B cell (primary cell): ENCODE data around the gene EPN2. TPM values are rescaled to one million over a fixed set of nuclear protein-coding genes. Genes with fewer than 3 reads are reported as not detected.

Source experiments
- ATAC-seq: fragments of 200-7000 bp; cut with Tn5 transposase; one replicate; pipeline ENCODE4 v1.10.0; 2021; ENCODE audit warnings: low read depth, mild to moderate bottlenecking, moderate number of reproducible peaks, moderate library complexity
- CTCF ChIA-PET: fragments of 350-600 bp; sonication (Branson Sonifier 250); formaldehyde crosslinking; loops from one replicate; lab custom pipeline; 2021; ENCODE audit warnings: antibody characterized with exemption, inconsistent platforms; lab: Charles Lee
- POLR2A ChIA-PET: fragments of 350-600 bp; sonication (Branson Sonifier 250); formaldehyde crosslinking; loops from one replicate; lab custom pipeline; 2021; ENCODE audit warnings: antibody characterized with exemption; lab: Charles Lee
- DNase-seq: peaks from one replicate; pipeline ENCODE4 v3.0.0; 2013
- H2AFZ ChIP-seq: 2 replicates; pipeline ENCODE4 v1.6.1; 2012; ENCODE audit warnings: mild to moderate bottlenecking, low read depth, low read length; ENCODE audit not compliant: insufficient read depth, poor library complexity, severe bottlenecking
- H3K27ac ChIP-seq, 2 donors: 1 replicate in 1 of 2; 2 replicates in 1 of 2; pipeline ENCODE4 v1.5.1; 2012 to 2013; ENCODE audit warnings: low read length in 2 of 2, mild to moderate bottlenecking in 2 of 2, moderate library complexity in 1 of 2
- H3K27me3 ChIP-seq, 4 experiments: fragments of 200-600 bp in 1 of 4; sonication (generic) in 1 of 4; replicated peaks in 1 of 4; 1 replicate in 2 of 4; 2 replicates in 2 of 4; pipeline versions ENCODE4 v1.6.1 to v1.7.0; 2013 to 2016; ENCODE audit warnings: low read length in 3 of 4, mild to moderate bottlenecking in 2 of 4, mixed read lengths in 1 of 4, moderate library complexity in 1 of 4; ENCODE audit not compliant: insufficient read depth in 4 of 4, control insufficient read depth in 3 of 4; ENCODE audit errors: control extremely low read depth in 1 of 4
- H3K36me3 ChIP-seq, 2 experiments: replicated peaks in 1 of 2; 1 replicate in 1 of 2; 2 replicates in 1 of 2; pipeline versions ENCODE4 v1.6.1 to v1.7.1; 2013; ENCODE audit warnings: low read length in 1 of 2; ENCODE audit not compliant: insufficient read depth in 2 of 2, control insufficient read depth in 1 of 2; ENCODE audit errors: control extremely low read depth in 1 of 2, extremely low read depth in 1 of 2
- H3K4me1 ChIP-seq, 2 donors: fragments of 200-600 bp in 1 of 2; sonication (generic) in 1 of 2; 1 replicate in 1 of 2; 2 replicates in 1 of 2; pipeline versions ENCODE4 v1.5.1 to v1.6.1; 2013 to 2017; ENCODE audit warnings: low read length in 2 of 2; ENCODE audit not compliant: control insufficient read depth in 2 of 2, insufficient read depth in 2 of 2
- H3K4me2 ChIP-seq: replicated peaks from 2 replicates; pipeline ENCODE3; 2012; ENCODE audit warnings: mild to moderate bottlenecking, low read depth, low read length; ENCODE audit not compliant: poor library complexity, severe bottlenecking
- H3K4me3 ChIP-seq, 5 experiments: fragments of 200-600 bp in 1 of 5; sonication (generic) in 1 of 5; 1 replicate in 3 of 5; 2 replicates in 2 of 5; pipeline versions ENCODE4 v1.5.1 to v1.7.0; 2011 to 2016; ENCODE audit warnings: low read length in 4 of 5, mild to moderate bottlenecking in 4 of 5, low read depth in 2 of 5, control low read depth in 1 of 5, moderate library complexity in 1 of 5; ENCODE audit not compliant: insufficient read depth in 1 of 5; ENCODE audit errors: control extremely low read depth in 1 of 5, extremely low read depth in 1 of 5
- H3K79me2 ChIP-seq: fragments of 200-600 bp; sonication (generic); one replicate; pipeline ENCODE4 v1.6.0; 2016; ENCODE audit warnings: low read length; ENCODE audit not compliant: control insufficient read depth, insufficient read depth
- H3K9ac ChIP-seq: fragments of 200-600 bp; sonication (generic); 2 replicates; pipeline ENCODE4 v1.6.1; 2017; ENCODE audit warnings: mild to moderate bottlenecking, low read length, moderate library complexity
- H3K9me3 ChIP-seq, 3 donors: one replicate each; pipeline versions ENCODE4 v1.6.1 to v1.7.1; 2013; ENCODE audit warnings: low read length in 2 of 3; ENCODE audit not compliant: control insufficient read depth in 2 of 3, insufficient read depth in 1 of 3; ENCODE audit errors: control extremely low read depth in 1 of 3
- H4K20me1 ChIP-seq: 2 replicates; pipeline ENCODE4 v1.6.0; 2012; ENCODE audit warnings: mild to moderate bottlenecking, low read length; ENCODE audit not compliant: insufficient read depth, control insufficient read depth, poor library complexity, severe bottlenecking
- H3K27ac Mint-ChIP-seq: one replicate; pipeline ENCODE4 v1.8.0; 2021; ENCODE audit warnings: mixed read lengths
- H3K27me3 Mint-ChIP-seq: one replicate; pipeline ENCODE4 v1.8.0; 2021; ENCODE audit warnings: mixed read lengths
- H3K4me1 Mint-ChIP-seq: one replicate; pipeline ENCODE4 v1.8.0; 2021; ENCODE audit warnings: mixed read lengths
- H3K4me3 Mint-ChIP-seq: one replicate; pipeline ENCODE4 v1.8.0; 2021; ENCODE audit warnings: mixed read lengths
- H3K9me3 Mint-ChIP-seq: one replicate; pipeline ENCODE4 v1.8.0; 2022; ENCODE audit warnings: mixed read lengths; ENCODE audit not compliant: insufficient read depth
- CTCF ChIP-seq: fragments of 200-600 bp; IDR thresholded peaks from one replicate; pipeline ENCODE4 v1.8.0; 2022; ENCODE audit warnings: antibody characterized with exemption, mild to moderate bottlenecking
- EZH2 ChIP-seq: IDR thresholded peaks from 2 replicates; pipeline ENCODE4 v1.6.1; 2012; ENCODE audit warnings: borderline replicate concordance, low read depth, mild to moderate bottlenecking, moderate library complexity, low read length; ENCODE audit not compliant: insufficient read depth, poor library complexity, severe bottlenecking
- WGBS: methylation state at CpG from one replicate; pipeline ENCODE4 v1.1.5; 2013; ENCODE audit warnings: missing lambda C conversion rate; ENCODE audit not compliant: insufficient coverage; 5-methylcytosine and 5-hydroxymethylcytosine counted together
- intact Hi-C: fragments of 100-400 bp; cut with micrococcal nuclease; formaldehyde crosslinking; loops from one replicate; pipeline ENCODE4 v1.10.0; 2022
- polyA plus RNA-seq: library from polyadenylated mRNA; depleted of rRNA; stranded (reverse); fragments of >200 nt; gene quantifications from 2 replicates; pipeline ENCODE4 v1.2.3, GENCODE V29; 2012
- total RNA-seq, 2 donors: library from RNA; stranded (reverse); fragments of 120-200 nt in 1 of 2; gene quantifications; 1 replicate in 1 of 2; 2 replicates in 1 of 2; pipeline versions ENCODE4 v1.2.3 to v1.2.4, GENCODE V29; 2013 to 2022

EPN2 gene
- total and polyA plus RNA-seq, 2 donors (not counting 1 experiment from before 2014, with no cell fraction given): 15.7 to 35.6 TPM

GRCh38 chr17:19331543-19332245, 94.5 kb downstream of the EPN2 start:
- no peak overlapping the region for H3K27ac Mint-ChIP-seq

More at GRCh38 chr17:19331543-19332245, 94.5 kb downstream of the EPN2 start:
- Histone ChIP-seq H3K4me2 (no peak overlapping the region), H3K36me3 (no peaks in the 10 kb centered on the region), H3K4me3 (no peak overlapping the region), H3K4me1 (no peaks in the 10 kb centered on the region), H3K79me2 (no peaks in the 10 kb centered on the region), H4K20me1 (no peaks in the 10 kb centered on the region), H3K27ac (no peak overlapping the region), H3K27me3 (no peaks in the 10 kb centered on the region), H3K9me3 (no peaks in the 10 kb centered on the region), H3K9ac (no peak overlapping the region), H2AFZ (no peak overlapping the region)
- intact Hi-C loops: no loop called here
- DNase-seq (no peak), ATAC-seq (no peak)
- CTCF ChIA-PET: interaction anchor here (1.1 kb wide), 1 partner anchor 85 kb away, joined by 4 read pairs; no protein-coding TSS in a partner anchor
- WGBS: 94% methylated on average over 13 of the region's 13 CpGs
- POLR2A ChIA-PET: no interaction called here
- Mint-ChIP-seq H3K27me3 (no peaks in the 10 kb centered on the region), H3K4me1 (no peaks in the 10 kb centered on the region), H3K9me3 (no peaks in the 10 kb centered on the region), H3K4me3 (no peak overlapping the region)
- TF ChIP-seq EZH2: no peak
- TF ChIP-seq CTCF: no peak
